ENCODE measurements around the gene ATP2C2.

DNA sequence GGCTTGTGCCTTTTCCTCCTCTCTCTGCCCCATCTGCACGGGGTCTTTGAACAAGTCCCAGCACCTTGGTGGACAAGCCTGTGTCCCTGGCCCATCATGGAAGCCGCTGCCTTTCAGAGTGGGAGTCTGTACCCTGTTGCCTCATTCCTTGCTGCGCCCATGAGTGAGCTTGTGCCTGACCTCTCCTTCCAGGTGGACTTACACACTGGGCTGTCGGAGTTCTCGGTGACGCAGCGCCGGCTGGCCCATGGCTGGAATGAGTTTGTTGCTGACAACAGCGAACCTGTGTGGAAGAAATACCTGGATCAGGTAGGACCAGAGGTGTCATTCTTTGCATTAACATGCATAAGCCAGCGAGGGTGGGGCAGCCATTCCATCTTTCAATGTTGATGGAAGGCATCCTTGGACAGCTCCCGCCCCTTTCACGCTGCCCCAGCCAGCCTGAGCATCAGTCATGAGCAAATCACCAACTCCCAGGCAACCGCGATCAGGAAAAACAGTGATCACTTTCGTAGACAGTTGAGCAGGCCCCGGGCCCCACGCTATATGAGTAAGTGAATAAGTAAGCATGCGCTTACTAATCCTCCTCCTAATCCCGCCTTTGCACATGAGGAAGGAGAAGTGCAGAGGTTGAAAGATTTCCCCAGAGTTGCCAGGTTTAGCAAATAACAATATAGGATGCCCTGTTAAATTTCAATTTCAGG lies 36.8 kb downstream of the ATP2C2 start:
- TF ChIP-seq ZNF768 (tag by site-specific recombination; IDR thresholded peaks at IDR 0.05) (no peak), CTCF (tag by site-specific recombination; IDR thresholded peaks at IDR 0.05) (no peak), ZNF596 (tag by site-specific recombination; IDR thresholded peaks at IDR 0.05) (no peak), TRIM28 (IDR thresholded peaks at IDR 0.05; ENCODE audit: borderline replicate concordance, low read length) (no peak), REST (tag by site-specific recombination; IDR thresholded peaks at IDR 0.05) (no peak), ZNF776 (tag by site-specific recombination; IDR thresholded peaks at IDR 0.05; ENCODE audit: borderline replicate concordance) (no peak), ZNF449 (tag by site-specific recombination; IDR thresholded peaks at IDR 0.05) (no peak), TCF7L2 (IDR thresholded peaks at IDR 0.05; ENCODE audit: borderline replicate concordance, low read depth, low read length) (no peak), ZNF558 (tag by site-specific recombination; IDR thresholded peaks at IDR 0.05) (no peak)
- TF ChIP-seq, protein P1, sequence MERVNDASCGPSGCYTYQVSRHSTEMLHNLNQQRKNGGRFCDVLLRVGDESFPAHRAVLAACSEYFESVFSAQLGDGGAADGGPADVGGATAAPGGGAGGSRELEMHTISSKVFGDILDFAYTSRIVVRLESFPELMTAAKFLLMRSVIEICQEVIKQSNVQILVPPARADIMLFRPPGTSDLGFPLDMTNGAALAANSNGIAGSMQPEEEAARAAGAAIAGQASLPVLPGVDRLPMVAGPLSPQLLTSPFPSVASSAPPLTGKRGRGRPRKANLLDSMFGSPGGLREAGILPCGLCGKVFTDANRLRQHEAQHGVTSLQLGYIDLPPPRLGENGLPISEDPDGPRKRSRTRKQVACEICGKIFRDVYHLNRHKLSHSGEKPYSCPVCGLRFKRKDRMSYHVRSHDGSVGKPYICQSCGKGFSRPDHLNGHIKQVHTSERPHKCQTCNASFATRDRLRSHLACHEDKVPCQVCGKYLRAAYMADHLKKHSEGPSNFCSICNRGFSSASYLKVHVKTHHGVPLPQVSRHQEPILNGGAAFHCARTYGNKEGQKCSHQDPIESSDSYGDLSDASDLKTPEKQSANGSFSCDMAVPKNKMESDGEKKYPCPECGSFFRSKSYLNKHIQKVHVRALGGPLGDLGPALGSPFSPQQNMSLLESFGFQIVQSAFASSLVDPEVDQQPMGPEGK (tag by site-specific recombination; IDR thresholded peaks at IDR 0.05) = no peak

Data from HEK293 (cell line).